HepG2 (cell line): Measurements from ENCODE around the gene TMEM236. TPM values are rescaled to one million over a fixed set of nuclear protein-coding genes. Genes with fewer than 3 reads are reported as not detected.

ENCODE experiments used
- ATAC-seq: fragments of 200-7000 bp; cut with Tn5 transposase; 3 replicates; pipeline ENCODE4 v1.9.1; 2020; ENCODE audit warnings: mild to moderate bottlenecking, moderate library complexity
- BruUV-seq: library from RNA; stranded (reverse); fragments of 400-500 nt; replicated peaks from 2 replicates; lab custom pipeline; 2021; lab: Mats Ljungman, UMichigan
- CTCF ChIA-PET: fragments of 300-600 bp; formaldehyde crosslinking; extraction: SDS; loops from one replicate; lab custom pipeline; 2021; ENCODE audit warnings: low total read pairs, inconsistent platforms, low intra/inter-chr PET ratio; lab: Yijun Ruan, JAX
- POLR2A ChIA-PET: fragments of 350-600 bp; sonication (Branson Sonifier 250); formaldehyde crosslinking; loops from one replicate; lab custom pipeline; 2020; ENCODE audit warnings: antibody characterized with exemption, inconsistent platforms; lab: Yijun Ruan, JAX
- DNase-seq: peaks from one replicate; pipeline ENCODE4 v3.0.0-alpha.2; 2015; ENCODE audit warnings: low spot score
- FAIRE-seq: peaks from 3 replicates; lab custom pipeline; 2011; peaks lifted over from hg19 to GRCh38; lab: Jason Lieb, UNC
- H2AFZ ChIP-seq: one replicate; pipeline ENCODE4 v1.6.1; 2011; ENCODE audit warnings: low read length, inconsistent platforms
- H3K27ac ChIP-seq: fragments of 300-600 bp; 3 replicates; pipeline ENCODE4 v1.8.0; 2011; ENCODE audit warnings: mixed run types, mild to moderate bottlenecking, mixed read lengths, low read length, inconsistent platforms; ENCODE audit not compliant: insufficient read depth; ENCODE audit errors: extremely low read length
- H3K27me3 ChIP-seq, 2 experiments: fragments of 200-600 bp in 1 of 2; 2 replicates in 1 of 2; 3 replicates in 1 of 2; pipeline versions ENCODE4 v1.6.0 to v1.8.0; 2011; ENCODE audit warnings: low read length in 2 of 2, mild to moderate bottlenecking in 2 of 2, moderate library complexity in 2 of 2, inconsistent platforms in 1 of 2; ENCODE audit not compliant: insufficient read depth in 2 of 2, control insufficient read depth in 1 of 2
- H3K36me3 ChIP-seq, 2 experiments: fragments of 200-600 bp in 1 of 2; replicated peaks in 1 of 2; 2 replicates in 1 of 2; 3 replicates in 1 of 2; pipeline versions ENCODE4 v1.5.1 to v1.8.0; 2011; ENCODE audit warnings: low read length in 2 of 2, inconsistent platforms in 1 of 2; ENCODE audit not compliant: insufficient read depth in 2 of 2, control insufficient read depth in 1 of 2
- H3K4me1 ChIP-seq: 2 replicates; pipeline ENCODE4 v1.5.1; 2012; ENCODE audit warnings: low read length, inconsistent platforms; ENCODE audit not compliant: insufficient read depth
- H3K4me2 ChIP-seq: 2 replicates; pipeline ENCODE4 v1.6.0; 2011; ENCODE audit warnings: low read depth, low read length, inconsistent platforms
- H3K4me3 ChIP-seq, 3 experiments: fragments of 200-600 bp in 1 of 3; sonication (generic), shearing (Covaris generic) in 1 of 3; replicated peaks in 1 of 3; 2 replicates each; pipeline ENCODE4 v1.5.1; 2011 to 2016; ENCODE audit warnings: low read length in 3 of 3, inconsistent platforms in 2 of 3, low read depth in 2 of 3, mild to moderate bottlenecking in 2 of 3, control low read depth in 1 of 3, mixed read lengths in 1 of 3; ENCODE audit not compliant: insufficient read depth in 1 of 3
- H3K79me2 ChIP-seq: one replicate; pipeline ENCODE4 v1.6.1; 2011; ENCODE audit warnings: low read length, inconsistent platforms; ENCODE audit not compliant: insufficient read depth
- H3K9ac ChIP-seq: 2 replicates; pipeline ENCODE4 v1.6.0; 2011; ENCODE audit warnings: mild to moderate bottlenecking, low read depth, low read length, inconsistent platforms; ENCODE audit not compliant: insufficient read depth
- H3K9me3 ChIP-seq: 2 replicates; pipeline ENCODE4 v1.5.1; 2012; ENCODE audit warnings: mild to moderate bottlenecking, low read length
- H4K20me1 ChIP-seq: 2 replicates; pipeline ENCODE4 v1.6.0; 2011; ENCODE audit warnings: inconsistent platforms, mild to moderate bottlenecking, low read length, moderate library complexity; ENCODE audit not compliant: insufficient read depth
- DMAP1 ChIP-seq: IDR thresholded peaks from 2 replicates; pipeline ENCODE4 v1.6.1; 2016
- DNMT3B ChIP-seq: conservative IDR thresholded peaks from 2 replicates; pipeline ENCODE4 v1.6.1; 2016; ENCODE audit warnings: missing biosample characterization, control low read depth
- GATA4 ChIP-seq: sonication (generic); IDR thresholded peaks from 2 replicates; pipeline ENCODE4 v1.6.1; 2016; ENCODE audit warnings: antibody characterized with exemption, low read depth, borderline replicate concordance
- MEIS1 ChIP-seq: sonication (generic); formaldehyde crosslinking; IDR thresholded peaks from 2 replicates; pipeline ENCODE4 v1.9.0; 2021; ENCODE audit warnings: mild to moderate bottlenecking, missing genetic modification reagents, moderate library complexity, borderline replicate concordance
- MEIS2 ChIP-seq: sonication (generic); formaldehyde crosslinking; IDR thresholded peaks from 2 replicates; pipeline ENCODE4 v1.9.0; 2021; ENCODE audit warnings: mild to moderate bottlenecking, missing genetic modification reagents
- ZNF234 ChIP-seq: sonication (generic); formaldehyde crosslinking; conservative IDR thresholded peaks from 2 replicates; pipeline ENCODE4 v1.5.1; 2020; ENCODE audit warnings: mild to moderate bottlenecking, missing genetic modification reagents
- ZNF776 ChIP-seq: sonication (generic); formaldehyde crosslinking; IDR thresholded peaks from 2 replicates; pipeline ENCODE4 v1.4.0; 2020; ENCODE audit warnings: mild to moderate bottlenecking, missing genetic modification reagents
- WGBS: methylation state at CpG from one replicate; pipeline ENCODE4 v1.1.6; 2017; ENCODE audit warnings: low lambda C conversion rate; 5-methylcytosine and 5-hydroxymethylcytosine counted together
- in situ Hi-C: cut with HindIII; loops from 2 replicates; pipeline ENCODE4 v1.10.0; 2017; ENCODE audit warnings: low pct_unique_long_range_greater_than_20kb; ENCODE audit not compliant: extremely low pct_ligation_motif_present
- intact Hi-C: fragments of 100-400 bp; cut with micrococcal nuclease; formaldehyde crosslinking; loops from one replicate; pipeline ENCODE4 v1.10.0; 2022; ENCODE audit not compliant: unreplicated experiment
- polyA plus RNA-seq, 8 experiments: library from polyadenylated mRNA; depleted of rRNA in 3 of 8; stranded (reverse) in 7 of 8; unstranded in 1 of 8; fragments of >200 nt; fragmentation: Illumina TruSeq in 4 of 8; extraction: Trizol in 4 of 8; gene quantifications; 2 replicates each; pipeline versions ENCODE4 v1.2.1 to v1.2.3, GENCODE V29; 2011 to 2016; ENCODE audit warnings: low read depth in 4 of 8, missing spikeins in 1 of 8, mixed read lengths in 1 of 8; ENCODE audit not compliant: insufficient read depth in 1 of 8
- total RNA-seq, 5 experiments: library from RNA; depleted of rRNA; stranded (reverse); fragments of >200 nt; fragmentation: Illumina TruSeq; extraction: Trizol; gene quantifications; 2 replicates each; pipeline ENCODE4 v1.2.3, GENCODE V29; 2016; ENCODE audit warnings: low read depth in 1 of 5
- TF ChIP-seq, protein P1 (sequence below), 2 experiments: sonication (generic) in 1 of 2; formaldehyde crosslinking in 1 of 2; IDR thresholded peaks; 2 replicates each; pipeline versions ENCODE4 v1.5.1 to v1.6.1; 2011 to 2020; ENCODE audit warnings: borderline replicate concordance in 1 of 2, low read depth in 1 of 2, low read length in 1 of 2, mild to moderate bottlenecking in 1 of 2, missing genetic modification reagents in 1 of 2, moderate library complexity in 1 of 2
- TF ChIP-seq, protein P2 (sequence below): sonication (generic); formaldehyde crosslinking; IDR thresholded peaks from 2 replicates; pipeline ENCODE4 v1.8.1; 2023; ENCODE audit warnings: missing genetic modification reagents, mild to moderate bottlenecking, borderline replicate concordance
- TF ChIP-seq, protein P3 (sequence below): sonication (generic); formaldehyde crosslinking; conservative IDR thresholded peaks from 2 replicates; pipeline ENCODE4 v1.4.0; 2020; ENCODE audit warnings: missing genetic modification reagents

Gene TMEM236
- total and polyA plus RNA-seq, 2 of the 13 experiments (the other 11 are each of a cell fraction or from before 2014, with no cell fraction given) = 0.04 to 0.08 TPM

DNA sequence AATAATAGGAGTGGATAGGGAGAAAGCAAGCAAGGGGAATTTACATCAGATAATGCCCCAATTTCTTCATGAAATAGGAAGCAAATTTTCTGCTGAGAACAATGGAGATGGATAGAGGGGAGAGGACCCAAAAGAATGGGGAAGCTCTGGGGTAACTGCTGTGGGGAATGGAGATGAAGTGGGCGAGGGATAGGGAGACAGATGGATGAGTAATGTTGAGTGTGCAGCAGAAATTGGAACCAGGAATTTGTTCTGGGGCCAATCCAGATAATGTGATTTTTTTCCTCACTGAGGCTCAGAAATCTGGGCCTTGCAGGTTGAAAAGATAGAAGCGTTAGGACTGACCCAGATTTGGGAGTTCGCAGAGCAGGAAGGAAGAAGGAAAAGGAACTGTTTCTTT lies 32.7 kb downstream of the TMEM236 start:
- Histone ChIP-seq H3K79me2 (no peaks in the 10 kb centered on the region), H2AFZ (no peak overlapping the region), H3K36me3 (no peaks in the 10 kb centered on the region), H3K9me3 (no peaks in the 10 kb centered on the region), H3K4me1 (no peaks in the 10 kb centered on the region), H3K4me3 (no peak overlapping the region), H3K27ac (no peak overlapping the region), H3K4me2 (no peak overlapping the region), H3K27me3 (peaks cover 0 to 8% of the 10 kb centered on the region in 2 experiments; a peak in 3 of 5 replicates)
- CTCF ChIA-PET = no interaction called here
- ATAC-seq = no peak
- WGBS = 33% methylated on average over 3 of the region's 3 CpGs
- in situ Hi-C loops (no loop called here), intact Hi-C loops (no loop called here)
- POLR2A ChIA-PET = no interaction called here
- no peak for TF ChIP-seq DMAP1
- TF ChIP-seq, protein P1, sequence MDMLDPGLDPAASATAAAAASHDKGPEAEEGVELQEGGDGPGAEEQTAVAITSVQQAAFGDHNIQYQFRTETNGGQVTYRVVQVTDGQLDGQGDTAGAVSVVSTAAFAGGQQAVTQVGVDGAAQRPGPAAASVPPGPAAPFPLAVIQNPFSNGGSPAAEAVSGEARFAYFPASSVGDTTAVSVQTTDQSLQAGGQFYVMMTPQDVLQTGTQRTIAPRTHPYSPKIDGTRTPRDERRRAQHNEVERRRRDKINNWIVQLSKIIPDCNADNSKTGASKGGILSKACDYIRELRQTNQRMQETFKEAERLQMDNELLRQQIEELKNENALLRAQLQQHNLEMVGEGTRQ (IDR thresholded peaks at IDR 0.05; ENCODE audit: low read depth, low read length) = no peak
- TF ChIP-seq, protein P1 (CRISPR knock-in tag; IDR thresholded peaks at IDR 0.05; ENCODE audit: borderline replicate concordance) = no peak
- no peak for TF ChIP-seq ZNF234 (CRISPR knock-in tag)
- no peak for TF ChIP-seq MEIS1 (CRISPR knock-in tag)
- no peak for TF ChIP-seq GATA4
- no peak for TF ChIP-seq ZNF776
- TF ChIP-seq MEIS2 (CRISPR knock-in tag) = no peak
- TF ChIP-seq DNMT3B (CRISPR knock-in tag) = no peak
- TF ChIP-seq, protein P2, sequence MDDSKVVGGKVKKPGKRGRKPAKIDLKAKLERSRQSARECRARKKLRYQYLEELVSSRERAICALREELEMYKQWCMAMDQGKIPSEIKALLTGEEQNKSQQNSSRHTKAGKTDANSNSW (CRISPR knock-in tag) = no peak
- TF ChIP-seq, protein P3, sequence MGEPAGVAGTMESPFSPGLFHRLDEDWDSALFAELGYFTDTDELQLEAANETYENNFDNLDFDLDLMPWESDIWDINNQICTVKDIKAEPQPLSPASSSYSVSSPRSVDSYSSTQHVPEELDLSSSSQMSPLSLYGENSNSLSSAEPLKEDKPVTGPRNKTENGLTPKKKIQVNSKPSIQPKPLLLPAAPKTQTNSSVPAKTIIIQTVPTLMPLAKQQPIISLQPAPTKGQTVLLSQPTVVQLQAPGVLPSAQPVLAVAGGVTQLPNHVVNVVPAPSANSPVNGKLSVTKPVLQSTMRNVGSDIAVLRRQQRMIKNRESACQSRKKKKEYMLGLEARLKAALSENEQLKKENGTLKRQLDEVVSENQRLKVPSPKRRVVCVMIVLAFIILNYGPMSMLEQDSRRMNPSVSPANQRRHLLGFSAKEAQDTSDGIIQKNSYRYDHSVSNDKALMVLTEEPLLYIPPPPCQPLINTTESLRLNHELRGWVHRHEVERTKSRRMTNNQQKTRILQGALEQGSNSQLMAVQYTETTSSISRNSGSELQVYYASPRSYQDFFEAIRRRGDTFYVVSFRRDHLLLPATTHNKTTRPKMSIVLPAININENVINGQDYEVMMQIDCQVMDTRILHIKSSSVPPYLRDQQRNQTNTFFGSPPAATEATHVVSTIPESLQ (CRISPR knock-in tag) = no peak
- TF ChIP-seq, all 625 proteins: peak for 0
- H3K9ac ChIP-seq = no peak overlapping the region
- no TSS peak for BruUV-seq
- no peak for FAIRE-seq
- no peak for DNase-seq
- no peaks in the 10 kb centered on the region for H4K20me1 ChIP-seq
